GM12891 (cell line): ENCODE data around the gene MAP4K3.

Source experiments
- DNase-seq: peaks from one replicate; pipeline ENCODE4 v3.0.0; 2011; ENCODE audit warnings: low spot score; ENCODE audit not compliant: insufficient read length
- FAIRE-seq: peaks from 2 replicates; lab custom pipeline; 2011; peaks lifted over from hg19 to GRCh38; lab: Jason Lieb, UNC
- PAX5 ChIP-seq: IDR thresholded peaks from 2 replicates; pipeline ENCODE4 v1.6.1; 2011; ENCODE audit warnings: low read length, moderate library complexity, mild to moderate bottlenecking; ENCODE audit not compliant: insufficient read depth, severe bottlenecking
- POLR2A ChIP-seq: IDR thresholded peaks from 2 replicates; pipeline ENCODE4 v1.6.1; 2011; ENCODE audit warnings: low read depth, low read length, control low read depth
- POLR2AphosphoS5 ChIP-seq: IDR thresholded peaks from 2 replicates; pipeline ENCODE4 v1.6.1; 2011; ENCODE audit warnings: low read depth, low read length, control low read depth
- POU2F2 ChIP-seq: IDR thresholded peaks from 2 replicates; pipeline ENCODE4 v1.6.1; 2011; ENCODE audit warnings: low read depth, mild to moderate bottlenecking, control low read depth, low read length, moderate library complexity
- SPI1 ChIP-seq: IDR thresholded peaks from 2 replicates; pipeline ENCODE4 v1.6.1; 2011; ENCODE audit warnings: low read depth, low read length, control low read depth
- TAF1 ChIP-seq: IDR thresholded peaks from 2 replicates; pipeline ENCODE4 v1.6.1; 2011; ENCODE audit warnings: low read depth, low read length, control low read depth

The MAP4K3 gene

GRCh38 chr2:39228413-39229209, 208.5 kb downstream of the MAP4K3 start:
- no peak for FAIRE-seq
- DNase-seq = no peak
- TF ChIP-seq PAX5 (no peak), POLR2AphosphoS5 (no peak), POLR2A (no peak), POU2F2 (no peak), TAF1 (no peak), SPI1 (no peak)

DNA sequence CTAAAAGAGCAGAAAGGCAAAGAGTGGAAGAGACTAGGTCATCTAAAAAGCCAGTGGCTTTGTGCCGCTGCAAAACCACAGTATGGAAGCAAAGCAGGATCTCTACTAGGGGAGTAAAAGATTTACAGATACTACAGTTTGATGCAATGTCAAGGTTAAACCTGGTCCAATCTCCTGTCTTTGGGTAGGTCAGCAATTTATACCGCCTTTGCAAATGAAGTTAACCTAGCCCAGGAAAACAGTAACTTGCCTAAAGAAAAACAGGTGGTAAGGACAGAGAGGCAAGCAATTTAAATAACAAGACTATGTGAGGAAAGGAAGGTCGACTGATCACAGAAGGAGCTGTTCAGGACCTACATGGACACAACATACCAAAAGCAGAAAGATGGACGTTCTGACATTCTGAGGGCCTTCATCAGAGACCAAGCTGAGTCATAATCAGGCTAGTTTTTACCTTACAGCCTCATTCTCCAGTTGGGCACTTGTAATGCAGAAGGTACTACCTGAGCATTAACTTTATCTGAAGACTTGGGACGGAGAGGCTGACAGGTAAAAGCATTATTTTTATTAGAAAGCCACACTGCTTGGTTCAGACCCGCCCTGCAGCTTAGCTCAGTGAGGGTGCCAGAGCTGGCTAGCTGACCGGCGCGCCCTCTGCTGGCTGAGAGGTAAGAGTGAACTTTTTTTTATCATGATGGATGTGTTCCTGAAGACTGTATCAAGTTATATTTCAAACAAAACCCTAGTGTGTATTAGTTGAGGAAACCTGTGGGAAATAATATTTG, 209.3 kb downstream of the MAP4K3 start:
- FAIRE-seq = peak; percentile 90
- TF ChIP-seq POLR2AphosphoS5 (no peak), SPI1 (no peak), PAX5 (no peak), POU2F2 (no peak), POLR2A (no peak), TAF1 (no peak)
- peak; percentile 29 for DNase-seq

DNA sequence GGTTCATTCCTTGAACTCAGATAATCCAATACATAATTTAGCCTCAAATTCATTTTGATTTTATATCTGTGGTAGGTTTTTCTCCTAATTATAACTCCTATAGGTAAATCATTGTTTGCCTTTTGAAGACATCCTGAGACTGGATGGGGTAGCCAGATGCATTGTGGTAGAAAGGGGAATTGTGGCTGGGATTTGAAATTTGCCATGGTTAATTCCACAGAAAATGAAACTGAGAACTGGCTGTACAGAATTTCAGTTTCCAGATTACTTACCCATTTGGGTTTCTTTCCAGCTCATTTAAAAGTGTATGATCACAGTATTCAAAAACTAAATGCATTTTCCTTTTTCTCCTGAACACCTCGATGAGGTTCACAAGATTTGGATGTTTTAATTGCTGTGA, 211.5 kb downstream of the MAP4K3 start:
- FAIRE-seq = no peak
- TF ChIP-seq SPI1 (peak; percentile 41; the same call in 1 of the 2 replicates), POU2F2 (no peak)
- DNase-seq = no peak

DNA sequence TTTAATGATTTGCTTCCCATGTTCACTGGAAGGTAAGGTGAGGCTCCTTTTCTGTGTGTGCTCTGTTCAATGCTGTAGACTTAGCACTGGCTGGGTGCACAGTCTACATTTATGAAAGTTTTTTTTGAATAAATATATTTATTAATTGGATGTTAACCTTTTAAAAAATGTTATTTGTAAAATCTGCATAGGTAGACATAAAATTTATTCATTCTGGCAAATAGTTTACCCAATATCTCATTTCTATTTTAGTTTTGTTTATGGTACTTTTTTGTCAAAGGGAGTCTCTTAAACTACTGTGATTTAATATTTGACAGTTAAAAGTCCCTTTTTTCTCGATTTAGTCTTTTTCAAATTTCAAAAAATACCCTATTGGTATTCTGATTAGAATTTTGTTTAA, 213.2 kb downstream of the MAP4K3 start:
- TF ChIP-seq POLR2A (no peak), PAX5 (no peak)
- FAIRE-seq (no peak), DNase-seq (no peak)

DNA sequence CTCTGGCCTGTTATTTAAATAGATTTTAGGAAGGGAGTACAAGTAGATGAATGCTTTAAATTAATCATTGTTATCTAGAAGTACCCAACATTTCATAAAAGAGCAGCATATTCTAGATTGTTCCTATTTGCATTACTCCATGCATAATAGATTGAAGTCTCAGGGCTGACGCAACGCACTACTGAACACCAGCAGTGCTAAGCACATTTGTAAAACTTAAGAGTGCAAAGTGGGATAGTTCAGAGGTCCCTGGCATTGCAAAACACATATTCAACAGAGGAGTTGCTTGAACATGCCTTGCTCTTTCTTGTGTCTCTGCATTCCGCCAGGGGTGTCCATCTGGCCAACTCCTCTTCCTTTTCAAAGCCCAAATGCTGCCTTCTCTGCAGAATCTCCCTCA, 215.6 kb downstream of the MAP4K3 start:
- no peak for TF ChIP-seq POLR2A
- no peak for TF ChIP-seq SPI1
- TF ChIP-seq POU2F2 = no peak
- TF ChIP-seq POLR2AphosphoS5 = no peak
- no peak for TF ChIP-seq PAX5
- FAIRE-seq (no peak), DNase-seq (no peak)

GRCh38 chr2:39220136-39220535, 216.9 kb downstream of the MAP4K3 start:
- FAIRE-seq = no peak
- TF ChIP-seq PAX5 = no peak
- TF ChIP-seq TAF1 = no peak
- TF ChIP-seq POLR2A = no peak
- no peak for TF ChIP-seq POLR2AphosphoS5
- TF ChIP-seq SPI1 = no peak
- no peak for TF ChIP-seq POU2F2

DNA sequence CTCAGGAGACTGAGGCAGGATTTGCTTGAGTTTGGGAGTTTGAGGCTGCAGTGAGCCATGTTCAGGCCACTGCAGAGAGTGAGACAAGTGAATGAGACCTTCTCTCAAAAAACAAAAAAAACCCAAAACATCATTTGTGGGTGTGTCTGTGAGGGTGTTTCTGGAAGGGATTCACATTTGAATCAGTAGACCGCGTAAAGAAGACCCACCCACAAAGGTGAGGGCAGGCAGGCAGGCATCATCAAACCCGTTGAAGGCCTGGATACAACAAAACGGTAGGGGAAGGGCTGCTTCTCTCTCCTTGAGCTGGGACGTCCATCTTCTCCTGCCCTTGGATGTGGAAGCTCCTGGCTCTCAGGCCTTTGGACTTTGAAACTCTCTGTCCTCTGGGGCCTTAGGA, 218.7 kb downstream of the MAP4K3 start:
- DNase-seq = no peak
- TF ChIP-seq PAX5 = no peak
- TF ChIP-seq POLR2A = no peak
- TF ChIP-seq TAF1 = no peak
- no peak for TF ChIP-seq POLR2AphosphoS5
- TF ChIP-seq SPI1 = no peak
- TF ChIP-seq POU2F2 = no peak
- no peak for FAIRE-seq

More at GRCh38 chr2:39220136-39220535, 216.9 kb downstream of the MAP4K3 start:
- DNase-seq = no peak

GRCh38 chr2:39217192-39217550, 219.9 kb downstream of the MAP4K3 start:
- DNase-seq = no peak
- TF ChIP-seq PAX5 (no peak), SPI1 (no peak), POLR2AphosphoS5 (no peak), POU2F2 (no peak)
- peak; percentile 35 for FAIRE-seq

DNA sequence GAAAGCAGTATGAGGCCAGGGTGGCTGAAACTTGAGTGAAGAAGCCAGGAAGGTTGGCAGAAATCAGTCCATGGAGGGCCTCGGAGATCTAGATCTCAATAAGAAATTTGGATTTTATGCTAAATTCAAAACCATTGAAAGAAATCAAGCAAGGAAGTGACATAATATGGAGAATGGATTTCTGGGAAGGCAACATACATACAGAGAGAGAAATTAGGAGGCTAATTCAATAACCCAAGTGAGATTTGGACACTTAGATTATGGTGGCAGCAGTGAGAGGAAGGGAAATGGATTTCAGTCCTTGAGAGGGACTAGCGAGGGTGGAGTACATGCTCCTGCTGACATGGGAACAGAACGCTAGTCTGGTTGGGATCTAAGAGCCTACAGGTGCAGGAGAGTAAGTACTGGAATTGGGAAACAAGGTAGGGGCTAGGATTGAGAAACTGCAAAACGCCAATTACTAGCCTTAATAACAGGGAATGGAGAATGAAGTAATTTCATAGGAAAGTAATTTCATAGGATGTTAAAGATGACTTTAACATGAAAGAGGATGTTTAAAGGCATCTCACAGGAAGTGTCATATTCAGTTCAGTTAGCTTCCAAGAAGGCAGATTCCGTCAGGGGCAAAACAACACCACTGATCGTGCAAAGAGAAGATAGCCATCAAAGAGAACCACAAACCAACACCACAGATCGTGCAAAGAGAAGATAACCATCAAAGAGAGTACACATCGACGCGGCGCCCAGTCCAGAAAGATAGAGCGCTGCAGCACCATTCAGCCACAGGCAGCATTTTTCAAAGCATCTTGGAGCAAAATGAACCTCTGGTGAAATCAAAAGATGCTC, 220.5 kb downstream of the MAP4K3 start:
- DNase-seq (no peak), FAIRE-seq (peak; percentile 75)
- no peak for TF ChIP-seq PAX5
- TF ChIP-seq SPI1 = no peak
- TF ChIP-seq POLR2AphosphoS5 = no peak
- TF ChIP-seq POLR2A = no peak
- no peak for TF ChIP-seq TAF1
- no peak for TF ChIP-seq POU2F2
